Endothelial cell of umbilical vein (primary cell): ENCODE measurements around the gene FMN1. TPM values are rescaled to one million over a fixed set of nuclear protein-coding genes. Genes with fewer than 3 reads are reported as not detected.

Experiments
- BruUV-seq: library from RNA; stranded (reverse); fragments of 400-500 nt; replicated peaks from 2 replicates; lab custom pipeline; 2021; lab: Mats Ljungman, UMichigan
- CTCF ChIA-PET: fragments of 300-600, 350-600 bp; sonication (Branson Sonifier 250); formaldehyde crosslinking; loops from one replicate; lab custom pipeline; 2021; ENCODE audit warnings: antibody characterized with exemption, inconsistent platforms; lab: Charles Lee
- POLR2A ChIA-PET: fragments of 300-600, 350-600 bp; sonication (Branson Sonifier 250); formaldehyde crosslinking; loops from one replicate; lab custom pipeline; 2021; ENCODE audit warnings: antibody characterized with exemption, inconsistent platforms; lab: Charles Lee
- DNase-seq: peaks from one replicate; pipeline ENCODE4 v3.0.0-alpha.2; 2011; ENCODE audit warnings: low read depth, low spot score
- FAIRE-seq: peaks from 2 replicates; lab custom pipeline; 2011; peaks lifted over from hg19 to GRCh38; lab: Jason Lieb, UNC
- H2AFZ ChIP-seq: 2 replicates; pipeline ENCODE4 v1.6.0; 2012; ENCODE audit warnings: low read depth, low read length, control low read depth, inconsistent platforms
- H3K27ac ChIP-seq: 2 replicates; pipeline ENCODE4 v1.5.1; 2011; ENCODE audit warnings: low read depth, mild to moderate bottlenecking, control low read depth, low read length, moderate library complexity; ENCODE audit not compliant: insufficient read depth
- H3K27me3 ChIP-seq, 2 experiments: 2 replicates each; pipeline versions ENCODE4 v1.6.0 to v1.6.1; 2011; ENCODE audit warnings: low read length in 2 of 2, mixed read lengths in 1 of 2; ENCODE audit not compliant: control insufficient read depth in 2 of 2, insufficient read depth in 2 of 2
- H3K36me3 ChIP-seq, 2 experiments: 2 replicates in 1 of 2; 3 replicates in 1 of 2; pipeline ENCODE4 v1.5.1; 2011; ENCODE audit warnings: low read length in 2 of 2, mild to moderate bottlenecking in 1 of 2, moderate library complexity in 1 of 2; ENCODE audit not compliant: control insufficient read depth in 2 of 2, insufficient read depth in 2 of 2; ENCODE audit errors: extremely low read depth in 1 of 2
- H3K4me1 ChIP-seq: 3 replicates; pipeline ENCODE4 v1.5.1; 2011; ENCODE audit warnings: mild to moderate bottlenecking, low read length; ENCODE audit not compliant: control insufficient read depth, insufficient read depth; ENCODE audit errors: extremely low read depth
- H3K4me2 ChIP-seq: 2 replicates; pipeline ENCODE4 v1.6.1; 2011; ENCODE audit warnings: low read length, control low read depth, mixed read lengths; ENCODE audit not compliant: insufficient read depth
- H3K4me3 ChIP-seq, 3 experiments: fragments of 200-600 bp in 1 of 3; sonication (generic), shearing (Covaris generic) in 1 of 3; replicated peaks in 1 of 3; 2 replicates each; pipeline ENCODE4 v1.5.1; 2011 to 2016; ENCODE audit warnings: control low read depth in 3 of 3, low read length in 3 of 3, mild to moderate bottlenecking in 2 of 3, inconsistent platforms in 1 of 3, low read depth in 1 of 3, moderate library complexity in 1 of 3; ENCODE audit not compliant: insufficient read depth in 1 of 3
- H3K79me2 ChIP-seq: 2 replicates; pipeline ENCODE4 v1.6.0; 2012; ENCODE audit warnings: low read length, inconsistent platforms; ENCODE audit not compliant: control insufficient read depth, insufficient read depth
- H3K9ac ChIP-seq: replicated peaks from 2 replicates; pipeline ENCODE3; 2011; ENCODE audit warnings: low read length, control low read depth; ENCODE audit not compliant: insufficient read depth; ENCODE audit errors: extremely low read depth
- H3K9me1 ChIP-seq: replicated peaks from 3 replicates; pipeline ENCODE4 v1.6.0; 2011; ENCODE audit warnings: mild to moderate bottlenecking, low read length; ENCODE audit not compliant: control insufficient read depth, insufficient read depth; ENCODE audit errors: extremely low read depth
- H3K9me3 ChIP-seq: replicated peaks from 2 replicates; pipeline ENCODE4 v1.5.1; 2012; ENCODE audit warnings: low read length, inconsistent platforms; ENCODE audit not compliant: control insufficient read depth, insufficient read depth
- H4K20me1 ChIP-seq: replicated peaks from 2 replicates; pipeline ENCODE3; 2011; ENCODE audit warnings: mild to moderate bottlenecking, low read length; ENCODE audit not compliant: control insufficient read depth, insufficient read depth; ENCODE audit errors: extremely low read depth
- CTCF ChIP-seq, 2 donors: IDR thresholded peaks; 1 replicate in 1 of 2; 2 replicates in 1 of 2; pipeline ENCODE4 v1.5.1; 2011; ENCODE audit warnings: low read length in 2 of 2, mild to moderate bottlenecking in 2 of 2, moderate library complexity in 2 of 2, control low read depth in 1 of 2, inconsistent platforms in 1 of 2, low read depth in 1 of 2; ENCODE audit not compliant: insufficient read depth in 1 of 2; ENCODE audit errors: extremely low read depth in 1 of 2
- EZH2 ChIP-seq: IDR thresholded peaks from 2 replicates; pipeline ENCODE4 v1.6.1; 2012; ENCODE audit warnings: borderline replicate concordance, low read depth, mild to moderate bottlenecking, moderate library complexity, low read length, inconsistent platforms; ENCODE audit not compliant: severe bottlenecking
- FOS ChIP-seq: IDR thresholded peaks from 2 replicates; pipeline ENCODE4 v1.6.1; 2011; ENCODE audit warnings: mild to moderate bottlenecking, low read length, moderate library complexity, borderline replicate concordance; ENCODE audit not compliant: insufficient read depth
- GATA2 ChIP-seq: IDR thresholded peaks from 2 replicates; pipeline ENCODE4 v1.7.0; 2011; ENCODE audit warnings: low read depth, mild to moderate bottlenecking, moderate library complexity, mixed read lengths, low read length; ENCODE audit not compliant: insufficient read length, insufficient read depth
- JUN ChIP-seq: IDR thresholded peaks from 2 replicates; pipeline ENCODE4 v1.6.1; 2011; ENCODE audit warnings: borderline replicate concordance, low read depth; ENCODE audit not compliant: insufficient read length, insufficient read depth
- MYC ChIP-seq: IDR thresholded peaks from one replicate; pipeline ENCODE4 v1.6.1; 2011; ENCODE audit warnings: mild to moderate bottlenecking, low read depth, low read length
- POLR2A ChIP-seq: IDR thresholded peaks from 2 replicates; pipeline ENCODE4 v1.6.1; 2012; ENCODE audit warnings: low read depth, mild to moderate bottlenecking, control low read depth, low read length
- POLR2AphosphoS5 ChIP-seq: IDR thresholded peaks from 2 replicates; pipeline ENCODE4 v1.6.1; 2012; ENCODE audit warnings: low read depth, mild to moderate bottlenecking, control low read depth, low read length, moderate library complexity; ENCODE audit not compliant: insufficient read depth
- dilution Hi-C: fragments of 300-500 bp; cut with MboI; formaldehyde crosslinking; loops from one replicate; pipeline ENCODE4 v1.15.0; 2019; ENCODE audit warnings: low sequenced_read_pairs; ENCODE audit not compliant: extremely low pct_ligation_motif_present
- intact Hi-C: fragments of 100-400 bp; cut with micrococcal nuclease; formaldehyde crosslinking; loops from one replicate; pipeline ENCODE4 v1.10.0; 2022
- polyA plus RNA-seq, 4 experiments: library from polyadenylated mRNA; depleted of rRNA in 3 of 4; stranded (reverse) in 3 of 4; unstranded in 1 of 4; fragments of >200 nt; gene quantifications; 2 replicates each; pipeline versions ENCODE4 v1.2.1 to v1.2.3, GENCODE V29; 2011 to 2012; ENCODE audit warnings: missing spikeins in 1 of 4
- total RNA-seq: library from RNA; stranded (reverse); gene quantifications from 2 replicates; pipeline ENCODE4 v1.2.3, GENCODE V29; 2021
- TF ChIP-seq, protein P1 (sequence below): IDR thresholded peaks from 2 replicates; pipeline ENCODE4 v1.6.1; 2011; ENCODE audit not compliant: insufficient read depth, insufficient read length

The FMN1 gene
- total and polyA plus RNA-seq, 2 donors (not counting 3 experiments of a cell fraction or from before 2014, with no cell fraction given), result 0.01 to 0.29 TPM

DNA sequence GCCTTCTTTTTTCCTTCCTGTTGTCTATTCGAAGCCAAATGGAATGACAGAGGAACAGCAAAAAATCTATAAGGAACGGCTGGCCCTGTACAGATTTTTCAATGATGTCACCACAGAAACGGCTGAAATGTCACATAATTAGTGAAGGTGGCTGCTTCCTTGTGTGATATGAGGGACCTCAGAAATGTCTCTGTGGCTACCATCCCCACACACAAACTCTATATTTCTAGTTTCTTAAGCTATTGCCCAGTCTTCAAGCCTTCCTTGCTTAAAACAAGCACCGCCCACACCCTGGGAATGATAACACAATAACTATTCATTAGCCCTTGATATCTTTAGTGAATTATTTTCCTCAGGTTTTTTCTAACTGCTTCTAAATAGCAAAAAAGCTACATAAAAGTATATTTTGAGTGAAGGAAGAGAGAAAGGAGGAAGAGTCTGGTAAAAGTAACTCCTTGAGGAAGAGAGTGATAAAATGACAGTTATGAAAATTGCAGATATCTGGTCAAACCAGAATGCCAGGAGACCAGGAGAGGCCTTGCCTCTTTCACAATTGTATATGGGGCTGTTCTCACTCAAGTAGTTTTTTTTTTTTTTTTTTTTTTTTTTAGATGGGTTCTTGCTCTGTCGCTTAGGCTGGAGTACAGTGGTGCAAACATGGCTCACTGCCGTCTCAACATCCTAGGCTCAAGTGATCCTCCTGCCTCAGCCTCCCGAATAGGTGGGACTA is 38.7 kb downstream of the FMN1 start:
- CTCF ChIA-PET, result interaction anchor here (1.5 kb wide), 2 partner anchors 15 to 24 kb away, joined by 4 read pairs; no protein-coding TSS in a partner anchor
- Histone ChIP-seq H3K27me3 (peaks cover 0 to 6% of the 10 kb centered on the region in 2 experiments), H3K4me3 (no peak overlapping the region), H3K9ac (no peak overlapping the region), H3K79me2 (no peaks in the 10 kb centered on the region), H3K4me2 (no peak overlapping the region), H3K9me1 (no peaks in the 10 kb centered on the region), H4K20me1 (no peaks in the 10 kb centered on the region), H2AFZ (no peak overlapping the region), H3K9me3 (no peaks in the 10 kb centered on the region), H3K27ac (no peak overlapping the region), H3K4me1 (no peaks in the 10 kb centered on the region), H3K36me3 (no peaks in the 10 kb centered on the region)
- no peak for TF ChIP-seq POLR2A
- no peak for DNase-seq
- no TSS peak for BruUV-seq
- POLR2A ChIA-PET, result no interaction called here
- dilution Hi-C loops (no loop called here), intact Hi-C loops (no loop called here)
- no peak for FAIRE-seq

- Histone ChIP-seq H3K4me3 (no peak overlapping the region), H3K79me2 (no peaks in the 10 kb centered on the region), H3K4me1 (no peaks in the 10 kb centered on the region), H3K4me2 (no peak overlapping the region), H2AFZ (no peak overlapping the region), H3K9me1 (no peaks in the 10 kb centered on the region), H3K36me3 (no peaks in the 10 kb centered on the region), H3K9ac (no peak overlapping the region), H3K27ac (no peak overlapping the region), H3K9me3 (no peaks in the 10 kb centered on the region), H4K20me1 (no peaks in the 10 kb centered on the region), H3K27me3 (peaks cover 2 to 9% of the 10 kb centered on the region in 2 experiments)
- dilution Hi-C loops, result no loop called here
- ChIA-PET CTCF (interaction anchor here (1.5 to 1.6 kb wide), 3 partner anchors 10 to 23 kb away, joined by 4 read pairs; no protein-coding TSS in a partner anchor), POLR2A (no interaction called here)
- no peak for TF ChIP-seq POLR2A
- no peak for TF ChIP-seq MYC
- no peak for TF ChIP-seq JUN
- TF ChIP-seq GATA2, result no peak
- no peak for TF ChIP-seq EZH2
- TF ChIP-seq POLR2AphosphoS5, result no peak
- TF ChIP-seq, protein P1, sequence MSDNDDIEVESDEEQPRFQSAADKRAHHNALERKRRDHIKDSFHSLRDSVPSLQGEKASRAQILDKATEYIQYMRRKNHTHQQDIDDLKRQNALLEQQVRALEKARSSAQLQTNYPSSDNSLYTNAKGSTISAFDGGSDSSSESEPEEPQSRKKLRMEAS, result no peak
- TF ChIP-seq FOS, result no peak
- no peak for TF ChIP-seq CTCF (IDR thresholded peaks at IDR 0.05; ENCODE audit: extremely low read depth in 1 of 2, insufficient read depth in 1 of 2, low read depth in 1 of 2, low read length in 2 of 2)
- DNase-seq, result no peak
- BruUV-seq, result no TSS peak
- intact Hi-C loops, result no loop called here
- FAIRE-seq, result no peak
Observed at GRCh38 chr15:33154351-33155166, 40.0 kb downstream of the FMN1 start.
